ENCODE measurements around the gene SDC1. TPM values are rescaled to one million over a fixed set of nuclear protein-coding genes. Genes with fewer than 3 reads are reported as not detected.

Gene SDC1
- total RNA-seq, 1 donor: 110 TPM

- no peak overlapping the region for H3K4me3 ChIP-seq (ENCODE audit: low read depth, low read length)
- TF ChIP-seq CTCF (IDR thresholded peaks at IDR 0.05; ENCODE audit: insufficient read depth, low read depth, low read length): no peak
- DNase-seq (ENCODE audit: low read depth): no peak
These were observed 42.5 kb downstream of the SDC1 start for GRCh38 chr2:20182241-20182931.

- no peak for TF ChIP-seq CTCF (IDR thresholded peaks at IDR 0.05; ENCODE audit: insufficient read depth, low read depth, low read length)
- no peak for DNase-seq (ENCODE audit: low read depth)
- H3K4me3 ChIP-seq (ENCODE audit: low read depth, low read length): no peak overlapping the region
These were observed 43.2 kb downstream of the SDC1 start for GRCh38 chr2:20181761-20182160.

- DNase-seq (ENCODE audit: low read depth): no peak
- H3K4me3 ChIP-seq (ENCODE audit: low read depth, low read length): no peak overlapping the region
- TF ChIP-seq CTCF (IDR thresholded peaks at IDR 0.05; ENCODE audit: insufficient read depth, low read depth, low read length): no peak
These were observed 44.0 kb downstream of the SDC1 start for GRCh38 chr2:20180676-20181648.

GRCh38 chr2:20179755-20180594, 45.0 kb downstream of the SDC1 start:
- no peak for DNase-seq (ENCODE audit: low read depth)
- H3K4me3 ChIP-seq (ENCODE audit: low read depth, low read length): no peak overlapping the region
- TF ChIP-seq CTCF (IDR thresholded peaks at IDR 0.05; ENCODE audit: insufficient read depth, low read depth, low read length): no peak

GRCh38 chr2:20179466-20179754, 45.5 kb downstream of the SDC1 start:
- no peak for DNase-seq (ENCODE audit: low read depth)
- no peak overlapping the region for H3K4me3 ChIP-seq (ENCODE audit: low read depth, low read length)
- TF ChIP-seq CTCF (IDR thresholded peaks at IDR 0.05; ENCODE audit: insufficient read depth, low read depth, low read length): no peak

GRCh38 chr2:20178666-20179465, 46.1 kb downstream of the SDC1 start:
- no peak for DNase-seq (ENCODE audit: low read depth)
- TF ChIP-seq CTCF (IDR thresholded peaks at IDR 0.05; ENCODE audit: insufficient read depth, low read depth, low read length): no peak
- no peak overlapping the region for H3K4me3 ChIP-seq (ENCODE audit: low read depth, low read length)
